ENCODE measurements around the gene TBC1D10A. TPM values are rescaled to one million over a fixed set of nuclear protein-coding genes. Genes with fewer than 3 reads are reported as not detected.

The TBC1D10A gene
- total RNA-seq, 1 donor from 2014 or later, result 29.6 TPM

DNA sequence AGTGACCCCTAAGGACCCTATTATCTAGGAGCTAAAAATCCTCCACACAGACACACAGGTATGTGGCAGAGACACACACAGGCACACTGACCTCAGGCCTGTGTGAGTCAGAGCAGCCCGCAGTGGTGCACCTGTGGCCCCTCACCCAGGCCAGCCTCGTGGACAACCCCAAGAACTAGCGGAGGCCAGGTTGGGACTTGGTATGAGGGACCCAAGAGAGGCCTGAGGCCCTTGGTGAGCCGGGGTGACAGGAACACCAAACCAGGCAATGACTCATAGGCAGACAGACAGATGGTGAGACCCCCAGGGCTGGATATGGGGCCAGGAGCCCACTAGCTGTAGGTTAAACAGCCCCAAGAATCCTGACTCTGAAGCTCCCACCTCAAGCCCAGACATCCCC lies 43.4 kb downstream of the TBC1D10A start:
- ATAC-seq (no peak), DNase-seq (no peak)
- Histone ChIP-seq H3K36me3 (peaks cover 10% of the 10 kb centered on the region), H3K27me3 (no peaks in the 10 kb centered on the region), H3K4me1 (peaks cover 12% of the 10 kb centered on the region), H3K4me3 (no peak overlapping the region), H3K9me3 (no peaks in the 10 kb centered on the region), H3K27ac (no peak overlapping the region)
- intact Hi-C loops (cut with DNase I), result no loop called here
- TF ChIP-seq, protein P1, sequence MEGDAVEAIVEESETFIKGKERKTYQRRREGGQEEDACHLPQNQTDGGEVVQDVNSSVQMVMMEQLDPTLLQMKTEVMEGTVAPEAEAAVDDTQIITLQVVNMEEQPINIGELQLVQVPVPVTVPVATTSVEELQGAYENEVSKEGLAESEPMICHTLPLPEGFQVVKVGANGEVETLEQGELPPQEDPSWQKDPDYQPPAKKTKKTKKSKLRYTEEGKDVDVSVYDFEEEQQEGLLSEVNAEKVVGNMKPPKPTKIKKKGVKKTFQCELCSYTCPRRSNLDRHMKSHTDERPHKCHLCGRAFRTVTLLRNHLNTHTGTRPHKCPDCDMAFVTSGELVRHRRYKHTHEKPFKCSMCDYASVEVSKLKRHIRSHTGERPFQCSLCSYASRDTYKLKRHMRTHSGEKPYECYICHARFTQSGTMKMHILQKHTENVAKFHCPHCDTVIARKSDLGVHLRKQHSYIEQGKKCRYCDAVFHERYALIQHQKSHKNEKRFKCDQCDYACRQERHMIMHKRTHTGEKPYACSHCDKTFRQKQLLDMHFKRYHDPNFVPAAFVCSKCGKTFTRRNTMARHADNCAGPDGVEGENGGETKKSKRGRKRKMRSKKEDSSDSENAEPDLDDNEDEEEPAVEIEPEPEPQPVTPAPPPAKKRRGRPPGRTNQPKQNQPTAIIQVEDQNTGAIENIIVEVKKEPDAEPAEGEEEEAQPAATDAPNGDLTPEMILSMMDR (IDR thresholded peaks at IDR 0.05), result no peak

DNA sequence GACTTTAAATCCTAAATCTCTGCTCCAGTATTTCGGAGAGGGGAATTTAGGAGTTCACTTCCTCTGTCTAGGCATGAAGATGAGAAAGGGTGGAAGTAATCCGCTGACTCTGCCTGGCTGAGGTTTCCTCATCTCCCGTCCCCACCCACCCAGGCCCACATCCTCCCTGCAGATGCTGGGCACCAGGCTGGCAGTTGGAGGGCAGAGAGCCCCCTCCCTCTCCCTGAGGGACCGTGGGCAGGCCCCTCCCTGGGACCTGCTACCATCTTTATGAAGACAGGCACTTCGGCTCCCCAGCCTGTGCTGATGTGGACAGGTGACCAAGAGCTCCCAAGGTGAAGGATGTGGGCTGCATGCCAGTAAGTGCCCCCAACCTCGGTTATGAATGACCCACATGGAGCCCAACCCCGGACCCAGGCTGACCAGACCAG lies 44.1 kb downstream of the TBC1D10A start:
- H3K36me3 ChIP-seq, result peaks cover 10% of the 10 kb centered on the region
- DNase-seq, result no peak
- H3K9me3 ChIP-seq, result no peaks in the 10 kb centered on the region
- no peak for ATAC-seq
- no peak overlapping the region for H3K4me3 ChIP-seq
- intact Hi-C loops (cut with DNase I), result no loop called here
- H3K27me3 ChIP-seq, result no peaks in the 10 kb centered on the region
- no peak overlapping the region for H3K27ac ChIP-seq
- TF ChIP-seq, protein P1 (IDR thresholded peaks at IDR 0.05), result no peak
- H3K4me1 ChIP-seq, result peaks cover 12% of the 10 kb centered on the region

DNA sequence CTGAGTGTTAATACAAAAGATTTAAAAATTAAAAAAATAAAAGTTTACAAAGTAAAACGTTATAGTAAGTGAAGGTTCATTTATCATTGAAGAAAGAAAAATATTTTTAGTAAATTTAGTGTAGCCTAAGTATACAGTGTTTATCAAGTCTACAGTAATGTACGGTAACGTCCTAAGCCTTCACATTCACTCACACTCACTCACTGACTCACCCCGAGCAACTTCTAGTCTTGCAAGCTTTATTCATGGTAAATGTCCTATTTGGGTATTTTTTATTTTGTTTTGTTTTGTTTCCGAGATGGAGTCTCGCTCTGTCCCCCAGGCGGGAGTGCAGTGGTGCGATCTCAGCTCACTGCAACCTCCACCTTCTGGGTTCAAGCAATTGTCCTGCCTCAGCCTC lies 46.2 kb downstream of the TBC1D10A start:
- H3K4me3 ChIP-seq, result no peak overlapping the region
- H3K27me3 ChIP-seq, result no peaks in the 10 kb centered on the region
- H3K9me3 ChIP-seq, result no peaks in the 10 kb centered on the region
- peaks cover 17% of the 10 kb centered on the region for H3K4me1 ChIP-seq
- TF ChIP-seq, protein P1 (IDR thresholded peaks at IDR 0.05), result no peak
- DNase-seq, result no peak
- intact Hi-C loops (cut with DNase I), result no loop called here
- no peak for ATAC-seq
- H3K27ac ChIP-seq, result no peak overlapping the region
- H3K36me3 ChIP-seq, result peaks cover 10% of the 10 kb centered on the region

DNA sequence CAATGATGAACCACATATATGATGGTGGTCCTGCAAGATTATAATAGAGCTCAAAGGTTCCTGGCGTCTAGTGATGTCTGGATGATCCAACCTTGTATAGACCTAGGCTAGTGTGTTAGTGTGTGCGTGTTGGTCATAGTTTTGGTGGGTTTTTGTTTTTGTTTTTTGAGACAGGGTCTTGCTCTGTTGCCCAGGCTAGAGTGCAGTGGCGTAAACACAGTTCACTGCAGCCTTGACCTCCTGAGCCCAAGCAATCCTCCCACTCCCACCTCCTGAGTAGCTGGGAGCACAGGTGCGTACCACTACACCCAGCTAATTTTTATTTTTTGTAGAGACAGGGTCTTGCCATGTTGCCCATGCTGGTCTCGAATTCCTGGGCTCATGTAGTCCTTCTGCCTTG lies 46.8 kb downstream of the TBC1D10A start:
- peaks cover 17% of the 10 kb centered on the region for H3K4me1 ChIP-seq
- TF ChIP-seq, protein P1 (IDR thresholded peaks at IDR 0.05), result no peak
- H3K27me3 ChIP-seq, result no peaks in the 10 kb centered on the region
- peaks cover 4% of the 10 kb centered on the region for H3K36me3 ChIP-seq
- intact Hi-C loops (cut with DNase I), result no loop called here
- DNase-seq (no peak), ATAC-seq (no peak)
- no peak overlapping the region for H3K4me3 ChIP-seq
- no peaks in the 10 kb centered on the region for H3K9me3 ChIP-seq
- H3K27ac ChIP-seq, result no peak overlapping the region

DNA sequence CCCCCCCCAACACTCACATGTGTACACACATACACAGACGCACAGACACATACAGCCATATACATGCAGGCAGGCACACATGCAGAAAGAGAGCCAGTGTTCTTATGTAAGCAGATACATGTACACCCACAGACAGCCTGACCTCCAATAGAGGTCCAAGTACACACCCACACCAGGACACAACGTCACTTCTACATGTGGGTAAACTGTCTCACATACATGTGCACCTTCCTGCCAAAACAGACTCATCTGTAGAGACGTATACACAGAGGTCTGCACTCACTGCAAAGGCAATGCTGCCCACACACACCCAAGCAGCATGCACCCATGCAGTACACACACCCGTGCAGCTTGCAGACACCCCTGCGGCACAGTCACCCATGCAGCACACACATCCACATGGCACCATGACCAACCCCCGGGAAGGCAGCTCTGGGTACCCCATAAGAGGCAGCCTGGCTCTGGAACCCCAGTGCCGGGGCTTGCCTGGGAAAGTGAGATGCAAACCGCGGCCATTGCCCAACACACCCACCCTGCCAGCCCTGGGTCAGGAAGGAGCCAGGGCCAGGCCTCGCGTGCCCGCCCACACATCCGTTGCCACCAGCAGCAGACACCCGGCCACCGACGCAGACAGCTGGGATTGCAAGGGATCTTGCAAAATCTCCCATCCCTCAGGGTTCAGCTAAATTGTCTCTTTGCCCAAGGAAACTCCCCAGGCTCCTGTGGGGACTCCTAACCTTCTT lies 47.5 kb downstream of the TBC1D10A start:
- peak; percentile 93 for DNase-seq

More for the DNA sequence above, 47.5 kb downstream of the TBC1D10A start:
- ATAC-seq, result peak; percentile 86
- intact Hi-C loops (cut with DNase I), result no loop called here
- no peaks in the 10 kb centered on the region for H3K36me3 ChIP-seq
- H3K4me3 ChIP-seq, result no peak overlapping the region
- H3K4me1 ChIP-seq, result peaks cover 17% of the 10 kb centered on the region
- no peak overlapping the region for H3K27ac ChIP-seq
- no peaks in the 10 kb centered on the region for H3K27me3 ChIP-seq
- TF ChIP-seq, protein P1 (IDR thresholded peaks at IDR 0.05), result no peak
- H3K9me3 ChIP-seq, result no peaks in the 10 kb centered on the region

Data from upper lobe of right lung (tissue), 1 donor.